HG03097 (cell line): Measurements from ENCODE around the gene GLB1L3.

ENCODE experiments used
- ATAC-seq: cut with Tn5 transposase; IDR thresholded peaks from one replicate; pipeline ENCODE4 v1.9.1; 2021; ENCODE audit not compliant: unreplicated experiment, low FRiP score

GLB1L3 gene

GRCh38 chr11:134358856-134359490, 82.8 kb downstream of the GLB1L3 start:
- no peak for ATAC-seq

GRCh38 chr11:134359646-134360045, 83.5 kb downstream of the GLB1L3 start:
- ATAC-seq: no peak

- peak; percentile 90 for ATAC-seq
Observed at GRCh38 chr11:134360050-134360835, 84.1 kb downstream of the GLB1L3 start.

- no peak for ATAC-seq
Observed at GRCh38 chr11:134361661-134362060, 85.5 kb downstream of the GLB1L3 start.

- no peak for ATAC-seq
Observed at GRCh38 chr11:134362192-134362901, 86.2 kb downstream of the GLB1L3 start.

- no peak for ATAC-seq
Observed at GRCh38 chr11:134363161-134363560, 87.0 kb downstream of the GLB1L3 start.

- no peak for ATAC-seq
Observed at GRCh38 chr11:134363592-134363991, 87.4 kb downstream of the GLB1L3 start.

GRCh38 chr11:134364261-134364660, 88.1 kb downstream of the GLB1L3 start:
- no peak for ATAC-seq

GRCh38 chr11:134365011-134365925, 89.1 kb downstream of the GLB1L3 start:
- ATAC-seq: no peak

- ATAC-seq: no peak
Observed at GRCh38 chr11:134366254-134366653, 90.1 kb downstream of the GLB1L3 start.

GRCh38 chr11:134367781-134368180, 91.6 kb downstream of the GLB1L3 start:
- no peak for ATAC-seq
